Heart right ventricle (tissue), 16 donors: ENCODE results near the gene BTBD1. TPM values are rescaled to one million over a fixed set of nuclear protein-coding genes. Genes with fewer than 3 reads are reported as not detected.

Source experiments
- ATAC-seq, 8 donors: fragments of 200-7000 bp; cut with Tn5 transposase; one replicate each; pipeline ENCODE4 v1.9.1; 2020; ENCODE audit warnings: mild to moderate bottlenecking in 8 of 8, moderate library complexity in 8 of 8, moderate number of reproducible peaks in 1 of 8
- DNase-seq, 2 donors: peaks; one replicate each; pipeline ENCODE4 v3.0.0-alpha.2; 2020
- H3K27ac ChIP-seq, 10 donors: fragments of 200-600 bp; sonication (generic) in 2 of 10; one replicate each; pipeline versions ENCODE4 v1.5.0 to v1.8.0; 2020 to 2022; ENCODE audit warnings: mild to moderate bottlenecking in 3 of 10
- H3K27me3 ChIP-seq, 7 donors: fragments of 200-600 bp; one replicate each; pipeline ENCODE4 v1.8.0; 2021 to 2022; ENCODE audit warnings: mild to moderate bottlenecking in 2 of 7
- H3K36me3 ChIP-seq, 9 donors: fragments of 200-600 bp; sonication (generic) in 1 of 9; one replicate each; pipeline versions ENCODE4 v1.5.0 to v1.8.0; 2020 to 2022; ENCODE audit warnings: mild to moderate bottlenecking in 2 of 9
- H3K4me1 ChIP-seq, 9 donors: fragments of 200-600 bp; sonication (generic) in 1 of 9; one replicate each; pipeline versions ENCODE4 v1.5.0 to v1.8.0; 2020 to 2022; ENCODE audit warnings: mild to moderate bottlenecking in 4 of 9
- H3K4me3 ChIP-seq, 10 donors: fragments of 200-600 bp; sonication (generic) in 2 of 10; one replicate each; pipeline versions ENCODE4 v1.5.0 to v1.8.0; 2020 to 2022; ENCODE audit warnings: mild to moderate bottlenecking in 7 of 10, moderate library complexity in 2 of 10
- H3K9me3 ChIP-seq, 11 donors: fragments of 200-600 bp in 10 of 11; sonication (generic) in 2 of 11; one replicate each; pipeline versions ENCODE4 v1.5.0 to v1.8.0; 2013 to 2022; ENCODE audit warnings: mild to moderate bottlenecking in 2 of 11, control low read depth in 1 of 11, moderate library complexity in 1 of 11
- WGBS, 2 donors: extraction: QIAGEN DNeasy Blood & Tissue Kit; methylation state at CpG; one replicate each; pipeline ENCODE4 v1.1.7; 2013; ENCODE audit warnings: inconsistent platforms in 1 of 2; 5-methylcytosine and 5-hydroxymethylcytosine counted together
- intact Hi-C, 10 donors: fragments of 100-400 bp; cut with DNase I; formaldehyde crosslinking; loops; one replicate each; pipeline versions ENCODE4 v1.11.1 to v1.14.2; 2022
- polyA plus RNA-seq, 2 donors: library from polyadenylated mRNA; stranded (reverse); fragments of 200-250 nt; gene quantifications; one replicate each; pipeline ENCODE4 v1.2.3, GENCODE V29; 2013
- total RNA-seq, 10 donors: library from RNA; stranded (reverse); fragmentation: NEBNext Ultra II Directional in 3 of 10; extraction: Animal tissue kit (Norgen Biotek cat#: 25700) in 3 of 10; gene quantifications; one replicate each; pipeline versions ENCODE4 v1.2.1 to v1.2.4, GENCODE V29; 2021 to 2023
- TF ChIP-seq, protein P1 (sequence below), 9 donors: fragments of 200-600 bp; sonication (generic) in 2 of 9; IDR thresholded peaks; one replicate each; pipeline versions ENCODE4 v1.5.0 to v1.8.0; 2021 to 2022; ENCODE audit warnings: antibody characterized with exemption in 9 of 9, mild to moderate bottlenecking in 5 of 9, moderate library complexity in 1 of 9
- donor health status: Arrhythmogenic right ventricular cardiomyopathy.
- donor health status: ischemic (EF 13 %, LVEDD 7.1; RV severe dilation, severe dysfunction).
- donor health status: healthy with polysubstance abuse.
- donor health status: DM: no; HTN: yes; CAD: no.
- donor health status: DM: no; HTN: no; CAD: no.
- donor health status: ischemic (EF 25% LVEDD 6.9; RV normal size, moderate dysfunction).
- donor health status: ischemic (EF 25% LVEDD 5.7; RV mildly dilated, moderate dysfunction).
- donor health status: healthy.
- donor health status: DM: yes; HTN: yes; CAD: no.
- donor health status: Ischemic cardiomyopathy.
- donor health status: ischemic (EF 35%, LVEDD 5.7; RV mildly dilated, moderate dysfunction).
- donor health status: nonischemic (EF 11% LVEDD 7.7; RV severe dilation, severe dysfunction).
- donor health status: DM: yes; HTN: yes; CAD: no.
- donor health status: PGD.
- donor health status: ischemic (EF 29% LVEDD 5.4; RV normal size, mild dysfunction).
- donor health status: nonischemic (EF 23%, LVEDD 6.1; RV moderate dilation, normal function).

BTBD1 gene
- total and polyA plus RNA-seq, 12 donors, result 14.1 to 185 (median 149) TPM

- Histone ChIP-seq H3K9me3 (no peaks in the 10 kb centered on the region), H3K4me1 (peaks cover 0 to 52% (median 29%) of the 10 kb centered on the region in 9 donors), H3K4me3 (peak overlapping the region; percentile 39 to 74 (median 64)), H3K36me3 (no peaks in the 10 kb centered on the region), H3K27me3 (peaks cover 0 to 34% (median 9%) of the 10 kb centered on the region in 7 donors), H3K27ac (peak overlapping the region; percentile 41 to 90 (median 73))
- TF ChIP-seq, protein P1, sequence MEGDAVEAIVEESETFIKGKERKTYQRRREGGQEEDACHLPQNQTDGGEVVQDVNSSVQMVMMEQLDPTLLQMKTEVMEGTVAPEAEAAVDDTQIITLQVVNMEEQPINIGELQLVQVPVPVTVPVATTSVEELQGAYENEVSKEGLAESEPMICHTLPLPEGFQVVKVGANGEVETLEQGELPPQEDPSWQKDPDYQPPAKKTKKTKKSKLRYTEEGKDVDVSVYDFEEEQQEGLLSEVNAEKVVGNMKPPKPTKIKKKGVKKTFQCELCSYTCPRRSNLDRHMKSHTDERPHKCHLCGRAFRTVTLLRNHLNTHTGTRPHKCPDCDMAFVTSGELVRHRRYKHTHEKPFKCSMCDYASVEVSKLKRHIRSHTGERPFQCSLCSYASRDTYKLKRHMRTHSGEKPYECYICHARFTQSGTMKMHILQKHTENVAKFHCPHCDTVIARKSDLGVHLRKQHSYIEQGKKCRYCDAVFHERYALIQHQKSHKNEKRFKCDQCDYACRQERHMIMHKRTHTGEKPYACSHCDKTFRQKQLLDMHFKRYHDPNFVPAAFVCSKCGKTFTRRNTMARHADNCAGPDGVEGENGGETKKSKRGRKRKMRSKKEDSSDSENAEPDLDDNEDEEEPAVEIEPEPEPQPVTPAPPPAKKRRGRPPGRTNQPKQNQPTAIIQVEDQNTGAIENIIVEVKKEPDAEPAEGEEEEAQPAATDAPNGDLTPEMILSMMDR (IDR thresholded peaks at IDR 0.05), result no peak
- WGBS, 2 donors, result 7 to 12% methylated on average over 30 of the region's 30 CpGs
- ATAC-seq, result peak in 4 of 8 donors; percentile 6 to 8 (median 7)
- intact Hi-C loops, result loop anchor here in 4 of 10 donors (2.0 to 10.0 kb wide), 3 partner anchors 41 to 97 kb away; partner anchors contain the start of genes BTBD1 (in 3 of the 4) and C15orf40 (in 2 of the 4)
- no peak for DNase-seq
These were observed 40.8 kb upstream of the BTBD1 start for GRCh38 chr15:83107841-83108181.

GRCh38 chr15:83106994-83107840, 40.2 kb upstream of the BTBD1 start, which contains the start of gene TM6SF1:
Gene TM6SF1 (plus strand): TSS chr15:83107645. CDS start chr15:83107681, 36 bp downstream.
- intact Hi-C loops, result loop anchor here in 4 of 10 donors (5.0 to 10.0 kb wide), 2 partner anchors 40 to 92 kb away; partner anchors contain the start of genes BTBD1 (in 3 of the 4) and C15orf40 (in 1 of the 4)
- Histone ChIP-seq H3K27me3 (peaks cover 0 to 34% (median 9%) of the 10 kb centered on the region in 7 donors), H3K4me3 (peak within 1 kb of the TSS; percentile 39 to 74 (median 64)), H3K9me3 (no peaks in the 10 kb centered on the region), H3K36me3 (no peaks in the 10 kb centered on the region), H3K4me1 (peaks cover 0 to 46% (median 23%) of the 10 kb centered on the region in 9 donors), H3K27ac (peak within 1 kb of the TSS; percentile 41 to 90 (median 73))
- WGBS, 2 donors, result 1% methylated on average over 62 to 97 of the region's 97 CpGs
- TF ChIP-seq, protein P1 (IDR thresholded peaks at IDR 0.05), result peak in 3 of 9 donors; percentile 8 to 23 (median 12)
- ATAC-seq (peak; percentile 18 to 53 (median 48)), DNase-seq (peak; percentile 15 to 41)

DNA sequence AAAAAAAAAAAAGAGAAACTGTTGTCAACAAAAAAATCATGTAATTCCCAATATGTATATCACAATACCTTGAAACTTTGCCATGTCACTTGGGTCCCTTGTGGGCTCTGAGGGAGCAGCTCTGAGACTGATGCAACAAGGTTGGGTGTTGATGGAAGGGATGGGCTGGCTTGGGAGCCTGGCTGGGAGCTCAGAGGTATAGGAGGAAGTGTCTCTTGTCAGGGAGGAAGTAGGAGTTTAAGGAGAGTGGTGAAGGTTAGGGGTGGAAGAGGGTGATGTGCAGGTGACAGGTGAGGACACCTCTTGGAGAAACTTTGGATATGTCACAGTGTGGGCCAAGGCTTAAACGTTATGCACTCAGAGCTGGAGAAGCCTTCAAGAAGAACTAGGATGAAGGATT, 38.4 kb upstream of the BTBD1 start:
- H3K9me3 ChIP-seq, result no peaks in the 10 kb centered on the region
- H3K36me3 ChIP-seq, result no peaks in the 10 kb centered on the region
- intact Hi-C loops, result loop anchor here in 5 of 10 donors (1.0 to 10.0 kb wide), 3 partner anchors 38 to 91 kb away; partner anchors contain the start of genes BTBD1 (in 4 of the 5) and C15orf40 (in 1 of the 5)
- H3K4me3 ChIP-seq, result no peak overlapping the region
- H3K27me3 ChIP-seq, result peaks cover 0 to 29% (median 9%) of the 10 kb centered on the region in 7 donors
- 69 to 80% methylated on average over 1 of the region's 1 CpG for WGBS, 2 donors
- TF ChIP-seq, protein P1 (IDR thresholded peaks at IDR 0.05), result no peak
- ATAC-seq (no peak), DNase-seq (no peak)
- no peak overlapping the region for H3K27ac ChIP-seq
- peaks cover 0 to 39% (median 23%) of the 10 kb centered on the region in 9 donors for H3K4me1 ChIP-seq

- 88 to 95% methylated on average over 4 of the region's 4 CpGs for WGBS, 2 donors
- DNase-seq, result no peak
- H3K4me1 ChIP-seq, result peaks cover 0 to 38% (median 23%) of the 10 kb centered on the region in 9 donors
- H3K4me3 ChIP-seq, result no peak overlapping the region
- H3K27ac ChIP-seq, result no peak overlapping the region
- intact Hi-C loops, result loop anchor here in 1 of 10 donors (10.0 kb wide), 1 partner anchor 89 kb away; the partner anchor contains the start of gene C15orf40
- no peaks in the 10 kb centered on the region for H3K9me3 ChIP-seq
- peaks cover 0 to 24% (median 8%) of the 10 kb centered on the region in 7 donors for H3K27me3 ChIP-seq
- no peaks in the 10 kb centered on the region for H3K36me3 ChIP-seq
- no peak for ATAC-seq
- TF ChIP-seq, protein P1 (IDR thresholded peaks at IDR 0.05), result no peak
These were observed 37.1 kb upstream of the BTBD1 start for GRCh38 chr15:83104141-83104540.
